ENCODE data around the gene RUNX1. TPM values are rescaled to one million over a fixed set of nuclear protein-coding genes. Genes with fewer than 3 reads are reported as not detected.

RUNX1 gene
- total and polyA plus RNA-seq, 2 experiments from 2014 or later: 0.12 TPM; not detected in 1

DNA sequence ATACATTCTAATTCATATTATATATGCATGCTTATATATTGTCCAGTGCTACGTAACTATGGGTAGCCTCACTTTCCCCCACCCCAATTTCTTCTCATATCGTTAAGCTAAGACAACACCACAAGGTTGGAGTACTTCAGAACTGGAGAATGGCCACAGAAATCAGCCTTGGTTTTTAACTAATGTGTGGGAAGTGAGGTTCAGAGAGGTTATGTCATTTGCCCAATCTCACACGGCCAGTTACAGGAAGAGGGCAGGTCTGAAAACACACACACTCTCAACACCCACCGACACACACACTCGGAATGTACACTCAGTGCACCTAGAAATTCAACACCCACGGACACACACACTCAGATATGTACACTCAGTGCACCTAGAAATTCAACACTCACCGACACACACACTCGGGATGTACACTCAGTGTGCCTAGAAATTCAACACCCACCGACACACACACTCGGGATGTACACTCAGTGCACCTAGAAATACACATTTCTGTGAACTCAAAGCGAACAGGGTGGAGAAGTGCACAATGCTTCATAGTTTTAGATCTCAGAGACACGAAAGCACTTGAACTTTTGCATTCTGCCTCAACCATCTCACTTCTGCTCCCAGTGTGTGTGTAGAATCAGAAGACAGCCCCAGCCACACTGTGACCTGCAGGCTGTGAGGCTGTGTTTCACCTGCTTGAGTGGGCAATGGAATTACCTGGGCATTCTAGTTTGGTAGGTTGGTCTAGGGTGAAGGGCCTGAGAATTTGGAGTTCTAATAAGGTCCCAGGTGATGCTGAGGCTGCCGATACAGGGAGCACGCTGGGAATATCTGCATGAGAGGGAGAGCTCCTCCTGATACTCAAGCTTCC, 209.9 kb downstream of the RUNX1 start:
- no peak for DNase-seq (ENCODE audit: low read depth in 1 of 2, low spot score in 1 of 2)
- TF ChIP-seq, protein P1, sequence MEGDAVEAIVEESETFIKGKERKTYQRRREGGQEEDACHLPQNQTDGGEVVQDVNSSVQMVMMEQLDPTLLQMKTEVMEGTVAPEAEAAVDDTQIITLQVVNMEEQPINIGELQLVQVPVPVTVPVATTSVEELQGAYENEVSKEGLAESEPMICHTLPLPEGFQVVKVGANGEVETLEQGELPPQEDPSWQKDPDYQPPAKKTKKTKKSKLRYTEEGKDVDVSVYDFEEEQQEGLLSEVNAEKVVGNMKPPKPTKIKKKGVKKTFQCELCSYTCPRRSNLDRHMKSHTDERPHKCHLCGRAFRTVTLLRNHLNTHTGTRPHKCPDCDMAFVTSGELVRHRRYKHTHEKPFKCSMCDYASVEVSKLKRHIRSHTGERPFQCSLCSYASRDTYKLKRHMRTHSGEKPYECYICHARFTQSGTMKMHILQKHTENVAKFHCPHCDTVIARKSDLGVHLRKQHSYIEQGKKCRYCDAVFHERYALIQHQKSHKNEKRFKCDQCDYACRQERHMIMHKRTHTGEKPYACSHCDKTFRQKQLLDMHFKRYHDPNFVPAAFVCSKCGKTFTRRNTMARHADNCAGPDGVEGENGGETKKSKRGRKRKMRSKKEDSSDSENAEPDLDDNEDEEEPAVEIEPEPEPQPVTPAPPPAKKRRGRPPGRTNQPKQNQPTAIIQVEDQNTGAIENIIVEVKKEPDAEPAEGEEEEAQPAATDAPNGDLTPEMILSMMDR (IDR thresholded peaks at IDR 0.05; ENCODE audit: low read depth, low read length): no peak
- no peak overlapping the region for H3K4me3 ChIP-seq
- peaks cover 13% of the 10 kb centered on the region for H3K27me3 ChIP-seq
- no peaks in the 10 kb centered on the region for H3K4me1 ChIP-seq (ENCODE audit: low read depth)
- H3K36me3 ChIP-seq: no peaks in the 10 kb centered on the region
- no peaks in the 10 kb centered on the region for H3K9me3 ChIP-seq (ENCODE audit: low read depth)
- no peak overlapping the region for H3K27ac ChIP-seq

DNA sequence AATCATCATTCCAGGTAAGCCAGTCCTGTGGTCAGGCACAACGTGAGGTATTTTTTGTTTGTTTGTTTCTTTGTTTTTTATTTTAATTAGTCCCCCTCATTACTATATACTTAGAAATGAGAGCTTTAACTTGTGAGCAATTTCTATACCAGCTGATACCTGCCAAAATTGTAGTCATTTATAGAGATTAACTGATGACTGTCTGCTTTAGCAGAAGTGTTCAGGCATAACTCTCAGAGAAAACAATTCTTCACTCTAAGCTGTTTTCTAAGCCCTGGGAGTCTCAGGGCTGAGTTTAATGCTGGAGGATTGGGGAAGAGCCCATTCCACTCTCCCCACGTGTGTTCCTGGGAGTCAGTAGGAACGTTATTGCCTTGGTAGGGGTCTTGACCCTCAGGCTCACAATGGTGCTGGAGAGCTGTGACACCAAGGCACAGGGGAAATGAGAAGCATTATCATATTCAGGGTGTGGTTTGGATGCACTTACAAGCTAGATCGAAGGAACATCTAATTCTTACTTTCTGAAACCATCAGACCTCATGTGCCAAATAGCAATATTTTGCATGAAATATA, 212.1 kb downstream of the RUNX1 start:
- Histone ChIP-seq H3K4me1 (ENCODE audit: low read depth) (no peaks in the 10 kb centered on the region), H3K9me3 (ENCODE audit: low read depth) (no peaks in the 10 kb centered on the region), H3K27me3 (peaks cover 13% of the 10 kb centered on the region), H3K36me3 (no peaks in the 10 kb centered on the region), H3K4me3 (no peak overlapping the region), H3K27ac (no peak overlapping the region)
- TF ChIP-seq, protein P1 (IDR thresholded peaks at IDR 0.05; ENCODE audit: low read depth, low read length): no peak
- no peak for DNase-seq (ENCODE audit: low read depth in 1 of 2, low spot score in 1 of 2)

DNA sequence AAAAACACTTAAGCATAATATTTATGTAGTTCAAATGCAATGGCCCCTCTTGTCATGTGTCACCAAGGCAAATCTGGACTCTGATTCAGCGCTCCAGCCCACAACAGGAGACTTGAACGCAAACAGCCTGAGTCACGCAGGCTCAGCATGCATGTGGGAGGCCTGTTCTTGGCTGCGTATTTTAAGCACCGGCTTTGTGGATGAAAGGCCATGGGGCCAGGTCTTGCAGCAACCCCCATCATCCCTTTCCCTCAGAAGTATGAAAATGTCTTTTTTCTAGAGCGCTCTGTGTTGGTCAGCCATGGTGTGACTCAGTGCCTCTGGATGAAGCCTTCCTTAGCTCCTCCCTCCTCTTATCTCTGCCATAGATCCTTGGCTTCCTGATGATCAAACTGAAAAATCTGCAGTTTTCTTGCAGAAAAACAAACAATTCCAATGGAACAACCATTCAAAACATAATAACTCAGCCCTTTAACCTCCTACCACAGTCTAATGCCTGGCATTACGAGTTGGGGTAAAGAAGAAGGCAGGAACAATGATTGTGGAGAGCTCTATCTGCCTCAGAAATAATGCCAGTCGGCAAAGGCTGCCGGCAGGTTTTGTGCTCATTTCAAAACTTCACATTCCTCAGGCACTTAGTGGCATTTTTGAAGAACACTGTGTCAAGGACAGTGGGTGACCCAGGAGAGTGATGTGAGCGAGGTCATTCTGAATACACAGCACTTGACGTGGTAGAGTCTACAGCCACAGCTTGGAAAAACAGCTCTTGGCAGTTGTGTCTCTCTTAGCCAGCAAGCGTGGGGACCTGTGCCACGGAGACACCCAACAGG, 212.8 kb downstream of the RUNX1 start:
- H3K36me3 ChIP-seq: no peaks in the 10 kb centered on the region
- TF ChIP-seq, protein P1 (IDR thresholded peaks at IDR 0.05; ENCODE audit: low read depth, low read length): no peak
- H3K4me3 ChIP-seq: no peak overlapping the region

GRCh38 chr21:34835526-34835925, 213.6 kb downstream of the RUNX1 start:
- TF ChIP-seq, protein P1 (IDR thresholded peaks at IDR 0.05; ENCODE audit: low read depth, low read length): no peak
- no peak overlapping the region for H3K4me3 ChIP-seq
- peak in 1 of 2 donors; percentile 69 for DNase-seq (ENCODE audit: low read depth in 1 of 2, low spot score in 1 of 2)
- H3K36me3 ChIP-seq: no peaks in the 10 kb centered on the region
- H3K9me3 ChIP-seq (ENCODE audit: low read depth): no peaks in the 10 kb centered on the region
- H3K27ac ChIP-seq: no peak overlapping the region
- no peaks in the 10 kb centered on the region for H3K4me1 ChIP-seq (ENCODE audit: low read depth)
- peaks cover 10% of the 10 kb centered on the region for H3K27me3 ChIP-seq

More for the DNA sequence above, 212.8 kb downstream of the RUNX1 start:
- H3K9me3 ChIP-seq (ENCODE audit: low read depth): no peaks in the 10 kb centered on the region
- no peaks in the 10 kb centered on the region for H3K4me1 ChIP-seq (ENCODE audit: low read depth)
- DNase-seq (ENCODE audit: low read depth in 1 of 2, low spot score in 1 of 2): peak in 1 of 2 donors; percentile 99
- H3K27ac ChIP-seq: no peak overlapping the region
- H3K27me3 ChIP-seq: peaks cover 13% of the 10 kb centered on the region

- Histone ChIP-seq H3K4me1 (ENCODE audit: low read depth) (no peaks in the 10 kb centered on the region), H3K9me3 (ENCODE audit: low read depth) (no peaks in the 10 kb centered on the region), H3K4me3 (no peak overlapping the region), H3K27ac (no peak overlapping the region), H3K36me3 (no peaks in the 10 kb centered on the region), H3K27me3 (peaks cover 6% of the 10 kb centered on the region)
- no peak for DNase-seq (ENCODE audit: low read depth in 1 of 2, low spot score in 1 of 2)
- TF ChIP-seq, protein P1 (IDR thresholded peaks at IDR 0.05; ENCODE audit: low read depth, low read length): no peak
Measured at GRCh38 chr21:34834852-34835501, 214.1 kb downstream of the RUNX1 start.

Measured in cardiac muscle cell (in vitro differentiated cells and primary cell).